ENCODE results near the gene STMN1. TPM values are rescaled to one million over a fixed set of nuclear protein-coding genes. Genes with fewer than 3 reads are reported as not detected.

STMN1 gene
- total RNA-seq, 4 donors from 2014 or later, result 21.2 to 62.7 (median 26.8) TPM

DNA sequence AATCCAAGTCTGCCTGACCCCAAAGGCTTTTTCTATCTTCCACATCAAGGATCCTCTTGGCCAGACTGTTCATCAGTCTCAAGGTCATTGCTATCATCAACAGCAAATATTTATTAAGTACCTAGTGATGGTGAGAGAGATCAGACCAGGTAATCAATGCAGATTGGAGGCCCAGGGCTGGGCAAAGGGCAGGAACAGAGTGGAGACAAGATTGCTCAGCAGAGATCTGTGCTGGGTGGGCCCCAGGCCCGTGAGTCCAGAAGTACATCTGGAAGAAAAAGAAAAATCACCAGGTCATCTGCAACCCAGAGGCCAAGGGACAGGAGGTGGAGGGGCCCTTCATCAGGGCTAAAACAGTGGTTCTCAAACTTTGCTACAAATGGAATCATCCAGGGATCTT lies 20.6 kb downstream of the STMN1 start:
- TF ChIP-seq POLR2A (IDR thresholded peaks at IDR 0.05), result no peak
- TF ChIP-seq, protein P1, sequence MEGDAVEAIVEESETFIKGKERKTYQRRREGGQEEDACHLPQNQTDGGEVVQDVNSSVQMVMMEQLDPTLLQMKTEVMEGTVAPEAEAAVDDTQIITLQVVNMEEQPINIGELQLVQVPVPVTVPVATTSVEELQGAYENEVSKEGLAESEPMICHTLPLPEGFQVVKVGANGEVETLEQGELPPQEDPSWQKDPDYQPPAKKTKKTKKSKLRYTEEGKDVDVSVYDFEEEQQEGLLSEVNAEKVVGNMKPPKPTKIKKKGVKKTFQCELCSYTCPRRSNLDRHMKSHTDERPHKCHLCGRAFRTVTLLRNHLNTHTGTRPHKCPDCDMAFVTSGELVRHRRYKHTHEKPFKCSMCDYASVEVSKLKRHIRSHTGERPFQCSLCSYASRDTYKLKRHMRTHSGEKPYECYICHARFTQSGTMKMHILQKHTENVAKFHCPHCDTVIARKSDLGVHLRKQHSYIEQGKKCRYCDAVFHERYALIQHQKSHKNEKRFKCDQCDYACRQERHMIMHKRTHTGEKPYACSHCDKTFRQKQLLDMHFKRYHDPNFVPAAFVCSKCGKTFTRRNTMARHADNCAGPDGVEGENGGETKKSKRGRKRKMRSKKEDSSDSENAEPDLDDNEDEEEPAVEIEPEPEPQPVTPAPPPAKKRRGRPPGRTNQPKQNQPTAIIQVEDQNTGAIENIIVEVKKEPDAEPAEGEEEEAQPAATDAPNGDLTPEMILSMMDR (IDR thresholded peaks at IDR 0.05), result no peak
- Histone ChIP-seq H3K4me1 (peaks cover 0 to 13% (median 2%) of the 10 kb centered on the region in 4 donors), H3K9me3 (no peaks in the 10 kb centered on the region), H3K4me3 (no peak overlapping the region), H3K36me3 (no peaks in the 10 kb centered on the region), H3K27me3 (no peaks in the 10 kb centered on the region), H3K27ac (no peak overlapping the region)
- DNase-seq, result peak in 1 of 3 donors; percentile 53

DNA sequence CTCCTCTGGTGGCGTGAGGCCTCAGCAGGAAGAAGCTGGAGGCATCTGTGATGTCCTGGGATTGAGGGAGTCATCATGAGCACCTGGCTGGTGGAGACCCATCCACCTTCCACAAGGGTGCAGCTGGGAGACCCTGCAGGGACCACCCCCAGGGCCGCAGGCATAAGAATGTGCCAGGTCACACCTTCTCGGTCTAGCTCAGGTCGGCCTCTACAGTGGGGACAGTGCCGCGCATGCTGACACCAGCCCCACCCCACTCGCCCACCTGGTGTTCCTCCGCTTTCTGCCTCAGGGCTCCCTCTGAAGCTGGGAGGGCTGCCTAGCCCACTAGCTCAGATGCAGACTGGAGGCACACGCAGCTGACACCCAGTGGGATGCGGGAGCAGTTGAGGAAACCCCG lies 25.0 kb downstream of the STMN1 start:
- DNase-seq, result no peak
- TF ChIP-seq, protein P1 (IDR thresholded peaks at IDR 0.05), result no peak
- TF ChIP-seq POLR2A (IDR thresholded peaks at IDR 0.05), result no peak
- Histone ChIP-seq H3K9me3 (no peaks in the 10 kb centered on the region), H3K27me3 (no peaks in the 10 kb centered on the region), H3K27ac (no peak overlapping the region), H3K36me3 (no peaks in the 10 kb centered on the region), H3K4me3 (no peak overlapping the region), H3K4me1 (peaks cover 0 to 1% (median under 1%) of the 10 kb centered on the region in 4 donors)

DNA sequence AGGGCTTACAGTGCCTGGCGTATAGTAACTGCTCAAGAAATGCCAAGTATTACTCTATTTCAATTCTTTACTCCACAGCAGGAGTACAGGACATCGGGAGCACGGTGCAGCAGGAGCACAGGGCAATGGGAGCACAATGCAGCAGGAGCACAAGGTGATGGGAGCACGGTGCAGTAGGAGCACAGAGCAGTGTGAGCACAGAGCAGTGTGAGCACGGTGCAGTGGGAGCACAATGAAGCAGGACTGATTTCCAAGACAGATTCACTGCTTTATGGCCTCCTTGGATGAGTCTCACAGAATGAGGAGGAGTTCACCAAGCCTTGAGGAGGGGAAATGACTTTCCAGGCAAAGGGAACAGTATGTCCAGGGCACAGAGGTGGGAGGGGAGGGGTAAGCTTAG lies 25.7 kb downstream of the STMN1 start:
- H3K9me3 ChIP-seq, result no peaks in the 10 kb centered on the region
- H3K4me1 ChIP-seq, result peaks cover 0 to 8% (median 3%) of the 10 kb centered on the region in 4 donors
- TF ChIP-seq, protein P1 (IDR thresholded peaks at IDR 0.05), result no peak
- TF ChIP-seq POLR2A (IDR thresholded peaks at IDR 0.05), result no peak
- no peaks in the 10 kb centered on the region for H3K27me3 ChIP-seq
- no peak overlapping the region for H3K4me3 ChIP-seq
- H3K36me3 ChIP-seq, result no peaks in the 10 kb centered on the region
- H3K27ac ChIP-seq, result no peak overlapping the region
- no peak for DNase-seq

DNA sequence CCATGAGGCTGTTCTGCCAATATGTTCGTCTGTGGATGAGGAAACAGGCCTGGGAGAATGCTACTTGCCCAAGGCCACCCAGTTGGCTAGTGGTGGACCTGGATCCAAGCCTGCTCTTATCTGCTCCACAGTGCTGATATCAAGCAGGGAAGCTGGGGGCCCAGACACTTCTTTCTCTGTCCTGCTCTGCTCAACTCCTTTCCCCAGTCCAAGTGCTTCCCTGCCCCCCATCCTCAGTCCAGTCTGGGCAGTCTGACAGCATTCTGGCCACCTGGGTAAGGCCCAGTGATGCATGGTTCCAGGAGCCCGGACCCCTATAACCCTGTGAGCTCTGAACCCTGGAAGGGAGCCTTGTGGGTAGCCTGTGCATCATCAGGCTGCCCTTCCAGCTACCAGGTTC lies 26.5 kb downstream of the STMN1 start:
- H3K4me3 ChIP-seq, result no peak overlapping the region
- no peak overlapping the region for H3K27ac ChIP-seq
- TF ChIP-seq POLR2A (IDR thresholded peaks at IDR 0.05), result no peak
- TF ChIP-seq, protein P1 (IDR thresholded peaks at IDR 0.05), result no peak
- H3K4me1 ChIP-seq, result peaks cover 0 to 13% (median 6%) of the 10 kb centered on the region in 4 donors
- H3K9me3 ChIP-seq, result no peaks in the 10 kb centered on the region
- peak in 1 of 3 donors; percentile 36 for DNase-seq
- H3K36me3 ChIP-seq, result no peaks in the 10 kb centered on the region
- H3K27me3 ChIP-seq, result no peaks in the 10 kb centered on the region

DNA sequence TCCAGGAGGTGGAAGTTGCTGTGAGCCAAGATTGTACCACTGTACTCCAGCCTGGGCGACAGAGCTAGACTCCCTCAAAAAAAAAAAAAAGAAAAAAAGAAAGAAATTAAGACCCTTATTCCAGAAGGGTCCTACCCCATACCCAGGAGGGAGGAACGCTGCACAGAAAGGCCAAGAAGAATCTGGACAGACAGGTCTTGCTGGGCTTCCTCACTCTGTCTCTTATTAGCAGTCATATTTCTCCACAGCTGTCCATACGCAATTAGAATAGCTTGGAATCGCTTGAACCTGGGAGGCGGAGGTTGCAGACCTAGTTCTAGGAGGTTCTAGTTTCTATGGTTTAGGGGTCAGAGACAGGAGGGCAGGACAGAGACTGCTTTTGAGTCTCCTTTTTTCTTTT lies 27.5 kb downstream of the STMN1 start:
- TF ChIP-seq, protein P1 (IDR thresholded peaks at IDR 0.05), result no peak
- TF ChIP-seq POLR2A (IDR thresholded peaks at IDR 0.05), result no peak
- H3K36me3 ChIP-seq, result no peaks in the 10 kb centered on the region
- H3K27ac ChIP-seq, result no peak overlapping the region
- H3K4me1 ChIP-seq, result peaks cover 0 to 21% (median 9%) of the 10 kb centered on the region in 4 donors
- H3K4me3 ChIP-seq, result no peak overlapping the region
- H3K27me3 ChIP-seq, result no peaks in the 10 kb centered on the region
- no peaks in the 10 kb centered on the region for H3K9me3 ChIP-seq
- no peak for DNase-seq

DNA sequence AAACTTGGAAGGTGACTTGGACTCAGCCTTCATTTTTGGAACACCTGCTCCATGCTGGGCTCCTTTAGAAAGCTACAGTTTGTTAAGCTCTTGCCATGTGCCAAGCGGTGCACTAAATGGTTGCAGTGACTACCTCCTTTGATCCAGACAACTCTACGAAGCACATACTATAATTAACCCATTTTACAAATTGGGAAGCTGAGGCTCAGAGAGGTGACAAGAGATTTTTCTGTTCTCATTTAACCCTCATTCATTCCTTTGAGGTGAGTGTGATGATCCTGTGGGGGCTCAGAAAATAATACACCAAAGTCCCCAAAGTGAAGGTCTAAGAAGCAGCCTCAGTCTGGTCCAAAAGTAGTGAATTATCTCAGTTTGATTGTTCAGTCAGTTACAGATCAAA lies 29.1 kb downstream of the STMN1 start:
- DNase-seq, result no peak
- no peaks in the 10 kb centered on the region for H3K27me3 ChIP-seq
- H3K4me1 ChIP-seq, result peaks cover 0 to 35% (median 16%) of the 10 kb centered on the region in 4 donors
- H3K36me3 ChIP-seq, result no peaks in the 10 kb centered on the region
- H3K9me3 ChIP-seq, result no peaks in the 10 kb centered on the region
- H3K27ac ChIP-seq, result no peak overlapping the region
- H3K4me3 ChIP-seq, result no peak overlapping the region
- TF ChIP-seq, protein P1 (IDR thresholded peaks at IDR 0.05), result no peak
- no peak for TF ChIP-seq POLR2A (IDR thresholded peaks at IDR 0.05)
